ENCODE measurements around the gene HIVEP3. TPM values are rescaled to one million over a fixed set of nuclear protein-coding genes. Genes with fewer than 3 reads are reported as not detected.

The HIVEP3 gene
- total RNA-seq, 1 donor from 2014 or later: 1.8 TPM

DNA sequence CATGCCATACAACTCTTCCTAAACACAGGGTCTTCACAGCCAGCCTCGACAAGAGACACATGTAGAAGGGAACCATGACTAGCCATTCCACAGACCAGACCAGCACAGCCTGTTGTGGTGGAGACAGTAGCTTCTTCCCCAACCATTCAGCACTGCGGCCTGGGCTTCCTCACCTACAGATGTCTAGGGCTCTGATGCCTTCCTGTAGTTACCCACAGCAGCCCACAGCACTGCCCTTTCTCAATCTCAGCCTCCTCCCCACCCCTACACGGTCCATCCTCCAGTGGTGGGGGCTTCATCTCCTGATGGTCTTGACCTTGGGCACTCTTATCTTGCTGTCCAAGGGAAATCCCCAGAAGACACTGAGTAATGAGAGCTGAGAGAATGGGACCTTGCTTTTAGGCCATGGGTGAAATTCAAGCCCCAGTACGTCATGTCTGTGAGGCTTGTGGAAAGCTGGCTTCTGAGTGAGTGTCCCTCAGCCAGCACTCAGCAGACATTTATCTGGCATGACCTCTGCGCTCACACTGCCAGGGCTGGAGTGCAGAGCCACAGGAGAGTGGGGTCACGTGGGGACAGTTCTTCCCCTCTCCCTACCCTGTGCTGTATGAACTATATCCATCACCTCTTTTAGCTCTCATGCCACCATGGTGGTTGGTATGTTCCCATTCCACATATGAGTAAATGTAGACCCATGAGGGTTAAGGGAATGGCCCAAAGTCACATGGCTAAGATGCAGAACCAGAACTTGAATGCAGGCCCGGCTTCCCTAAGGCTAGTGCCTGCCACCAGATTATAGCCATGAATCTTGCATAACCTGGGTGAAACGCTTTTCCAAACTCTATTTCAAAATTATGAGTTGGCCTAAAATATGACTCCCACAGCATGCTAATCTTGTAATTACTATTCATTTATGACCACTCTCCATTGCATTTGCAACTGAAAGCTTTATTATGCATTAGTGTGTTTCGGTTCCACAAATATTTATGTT, 104.7 kb downstream of the HIVEP3 start:
- DNase-seq (ENCODE audit: low read depth in 2 of 2): no peak

DNA sequence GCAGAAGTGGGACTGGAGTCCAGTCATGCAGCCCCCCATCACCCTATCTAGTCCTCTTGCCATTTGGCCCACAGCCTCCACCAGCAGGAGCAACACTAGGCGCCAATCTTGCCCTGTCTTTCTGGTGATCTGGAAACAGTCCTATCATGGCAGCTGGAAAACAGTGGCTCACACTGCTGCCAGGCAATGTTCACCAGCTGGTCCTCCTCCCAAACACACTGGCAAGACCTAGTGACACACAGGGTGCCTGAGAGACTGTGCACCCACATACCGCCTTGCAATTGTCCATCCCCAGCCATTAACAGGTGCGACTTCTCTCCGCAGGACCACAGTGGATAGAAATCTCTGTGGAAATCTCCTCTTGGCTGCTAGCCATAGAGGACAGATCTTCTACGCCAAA, 105.5 kb downstream of the HIVEP3 start:
- no peak for DNase-seq (ENCODE audit: low read depth in 2 of 2)

DNA sequence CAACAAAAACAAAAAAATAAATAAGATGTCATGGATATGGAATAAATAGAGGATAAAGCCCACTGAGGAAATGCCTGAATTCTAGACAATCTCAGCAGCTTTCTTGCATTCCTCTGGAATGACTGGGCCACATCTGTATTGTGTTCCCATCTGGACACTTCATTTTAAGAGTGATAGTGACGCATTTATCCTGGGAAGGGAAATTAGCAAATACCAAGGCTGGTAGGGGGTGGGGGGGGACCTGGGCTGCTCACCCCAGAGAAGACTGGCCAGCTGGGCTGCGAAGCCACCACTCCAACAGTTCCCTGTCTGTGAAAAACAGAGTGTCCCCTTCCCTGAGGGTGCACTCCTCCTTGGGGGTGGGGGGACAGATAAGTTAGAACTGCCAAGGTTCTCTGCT, 106.3 kb downstream of the HIVEP3 start:
- peak in 1 of 2 donors; percentile 85 for DNase-seq (ENCODE audit: low read depth in 2 of 2)

DNA sequence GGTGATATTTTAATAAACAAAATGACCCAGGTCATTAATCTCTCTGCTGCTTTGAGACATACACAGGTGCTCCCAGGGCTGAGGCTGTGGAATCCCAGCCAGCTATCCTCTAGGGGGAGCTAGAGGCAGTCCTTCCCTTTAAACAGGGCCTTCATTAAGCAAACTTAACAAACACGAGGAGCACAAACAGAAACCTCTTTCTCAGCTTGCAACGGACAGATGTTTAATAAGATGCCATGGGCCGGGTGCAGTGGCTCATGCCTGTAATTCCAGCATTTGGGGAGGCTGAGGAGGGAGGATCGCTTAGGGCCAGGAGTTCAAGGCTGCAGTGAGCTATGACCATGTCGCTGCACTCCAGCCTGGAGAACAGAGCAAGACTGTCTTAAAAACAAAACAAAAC, 106.7 kb downstream of the HIVEP3 start:
- DNase-seq (ENCODE audit: low read depth in 2 of 2): peak; percentile 65 to 78

DNA sequence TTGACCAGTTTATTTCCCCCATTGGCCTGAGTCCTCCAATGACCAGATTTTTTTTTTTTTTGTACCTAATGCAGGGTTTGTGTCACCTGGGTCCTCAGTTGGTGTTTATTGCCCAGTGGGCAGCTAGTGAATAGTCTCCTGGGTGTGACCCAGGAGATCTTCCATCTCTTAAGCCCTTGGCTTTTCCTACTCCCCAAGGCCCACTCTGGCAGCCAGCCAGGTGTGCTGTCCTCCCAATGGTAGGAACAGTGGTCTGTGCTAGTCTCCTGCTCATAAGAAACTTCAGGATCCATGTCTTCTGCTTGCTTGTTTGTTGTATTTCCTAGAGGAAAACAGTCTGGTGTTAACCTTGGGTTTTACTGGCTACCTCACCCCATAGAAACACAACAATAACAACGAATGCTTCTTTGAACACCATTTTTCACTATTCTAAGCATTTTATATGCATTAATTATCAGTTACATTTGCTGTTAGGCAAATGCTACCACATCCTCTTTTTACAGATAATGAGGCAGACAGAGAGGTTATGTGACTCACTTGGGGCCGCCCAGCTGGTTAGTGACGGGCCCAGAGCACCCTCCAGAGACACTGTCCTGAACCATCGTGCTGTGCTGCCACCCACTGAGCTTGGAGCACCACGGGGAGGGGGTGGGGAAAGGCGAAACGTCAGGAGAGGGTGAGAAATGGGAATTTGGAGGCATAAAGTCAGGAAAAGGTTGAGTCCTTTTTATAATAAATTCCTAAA, 107.5 kb downstream of the HIVEP3 start:
- DNase-seq (ENCODE audit: low read depth in 2 of 2): peak in 1 of 2 donors; percentile 31

DNA sequence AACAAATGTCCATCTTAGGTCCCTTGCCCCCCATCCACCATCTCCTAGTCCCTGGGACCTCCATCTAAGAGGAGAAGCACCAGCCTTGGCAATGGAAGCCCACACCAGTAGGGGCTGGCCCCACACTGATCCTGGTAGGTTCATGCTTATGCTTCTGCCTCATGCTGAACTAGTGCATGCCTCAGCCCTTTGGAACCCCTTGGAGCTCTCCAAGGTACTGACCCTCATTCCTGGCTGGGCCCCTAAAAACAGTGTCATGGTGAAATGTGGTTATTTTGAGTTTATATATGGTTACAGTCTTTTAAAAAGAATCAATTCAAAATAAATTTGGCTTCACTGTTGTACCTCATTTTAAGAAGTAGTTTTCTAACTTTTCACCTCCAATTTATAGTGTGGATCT, 108.3 kb downstream of the HIVEP3 start:
- peak; percentile 39 to 60 for DNase-seq (ENCODE audit: low read depth in 2 of 2)

DNA sequence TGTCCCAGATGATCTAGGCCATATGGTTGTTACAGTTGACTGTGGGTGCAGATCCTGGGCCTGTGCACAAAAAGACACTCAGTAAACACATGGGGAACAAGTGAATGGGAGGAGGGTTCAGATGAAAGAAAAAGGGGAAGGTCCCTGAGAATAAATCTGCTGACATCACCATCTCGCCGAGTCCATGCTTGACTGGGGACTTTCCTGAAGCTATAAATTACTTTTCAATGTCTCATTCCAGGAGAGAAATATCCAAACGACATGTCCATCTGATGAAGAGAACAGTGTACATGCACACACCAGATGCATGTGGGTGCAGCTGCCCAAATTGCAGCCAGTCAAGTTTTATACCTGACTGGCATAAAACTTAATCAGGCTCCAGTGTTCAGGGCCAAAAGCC, 109.0 kb downstream of the HIVEP3 start:
- DNase-seq (ENCODE audit: low read depth in 2 of 2): no peak

DNA sequence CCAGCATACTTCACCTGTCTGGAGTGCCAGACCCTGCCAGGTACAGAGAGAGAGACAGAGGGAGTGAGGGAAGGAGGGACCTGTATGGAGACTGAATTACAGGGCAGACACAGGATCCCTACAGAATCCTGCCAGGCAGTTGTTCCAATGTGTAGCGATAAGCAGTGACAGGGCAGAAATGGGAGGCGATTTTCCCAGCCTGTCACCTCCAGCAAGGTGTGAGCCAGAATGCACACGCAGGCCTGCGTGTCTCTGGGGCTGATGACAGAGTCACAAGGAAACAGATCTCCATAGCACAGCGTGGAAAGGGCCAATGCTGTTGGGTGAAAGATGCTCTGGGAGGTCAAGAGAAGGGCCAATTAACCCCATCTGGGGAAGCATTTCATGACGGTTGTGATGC, 111.3 kb downstream of the HIVEP3 start:
- no peak for DNase-seq (ENCODE audit: low read depth in 2 of 2)

DNA sequence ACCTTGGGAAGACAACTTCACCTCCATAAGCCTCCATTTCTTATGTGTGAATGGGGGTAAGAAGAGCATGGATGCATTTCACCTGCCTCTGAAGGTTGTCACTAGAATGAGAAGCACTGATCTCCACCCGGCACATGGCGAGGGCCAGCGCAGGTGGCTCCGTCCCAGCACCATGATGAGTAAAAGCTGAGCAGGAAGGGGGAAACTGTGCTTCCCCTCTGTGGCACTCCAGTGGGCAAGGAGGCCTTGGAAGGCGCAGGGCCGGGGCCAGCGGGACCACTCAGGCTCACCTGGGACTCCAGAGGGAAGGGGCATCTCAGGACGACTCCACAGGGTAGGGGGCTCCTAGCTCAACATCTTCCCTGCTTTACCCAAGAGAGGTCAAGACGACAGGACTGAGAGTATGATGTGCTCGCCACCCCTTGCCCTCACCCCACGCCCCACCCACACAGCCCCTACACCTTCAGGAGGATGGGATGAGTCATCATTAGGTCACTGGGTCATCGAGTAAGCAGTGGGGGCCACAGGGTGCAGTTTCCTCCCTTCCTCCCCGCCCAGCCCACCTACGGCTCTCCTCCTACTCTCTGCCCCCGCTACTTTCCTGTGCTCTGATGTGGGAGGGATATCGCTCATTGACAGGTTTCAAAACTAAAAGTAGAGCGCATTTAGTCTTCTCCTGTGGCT, 112.1 kb downstream of the HIVEP3 start:
- DNase-seq (ENCODE audit: low read depth in 2 of 2): no peak

DNA sequence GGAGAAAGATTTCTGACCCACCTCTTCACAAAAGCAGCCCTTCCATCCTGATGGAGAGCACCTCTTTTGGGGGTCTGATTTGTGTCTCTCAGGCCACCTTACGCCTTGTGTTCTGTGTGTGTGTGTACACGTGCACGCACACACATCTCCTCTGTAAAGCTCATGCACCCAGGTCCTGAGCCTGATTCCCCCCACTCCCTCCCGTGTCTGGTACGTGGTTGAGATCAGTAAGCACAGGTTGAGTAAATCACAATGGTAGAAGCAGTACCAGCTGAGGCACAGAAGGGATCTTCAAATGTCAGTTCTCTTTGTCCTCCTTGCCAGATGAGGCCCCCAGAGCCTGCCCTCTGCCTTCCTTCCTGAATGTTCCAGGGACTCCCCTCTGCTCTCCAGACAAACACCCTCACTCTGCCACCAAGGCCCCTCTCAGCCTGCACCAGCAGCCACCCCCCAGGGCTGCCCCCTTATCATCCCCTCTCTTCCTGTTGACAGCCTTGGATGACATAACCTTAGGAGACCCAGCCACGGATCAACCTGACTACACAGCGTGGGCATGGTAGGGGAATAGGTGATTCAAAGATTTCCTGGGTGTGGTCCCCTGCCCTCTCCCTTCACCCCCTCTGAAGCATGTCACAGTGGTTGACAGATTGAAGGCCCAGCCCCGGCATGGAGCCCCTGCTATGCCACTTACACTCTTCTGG, 112.8 kb downstream of the HIVEP3 start:
- DNase-seq (ENCODE audit: low read depth in 2 of 2): no peak

DNA sequence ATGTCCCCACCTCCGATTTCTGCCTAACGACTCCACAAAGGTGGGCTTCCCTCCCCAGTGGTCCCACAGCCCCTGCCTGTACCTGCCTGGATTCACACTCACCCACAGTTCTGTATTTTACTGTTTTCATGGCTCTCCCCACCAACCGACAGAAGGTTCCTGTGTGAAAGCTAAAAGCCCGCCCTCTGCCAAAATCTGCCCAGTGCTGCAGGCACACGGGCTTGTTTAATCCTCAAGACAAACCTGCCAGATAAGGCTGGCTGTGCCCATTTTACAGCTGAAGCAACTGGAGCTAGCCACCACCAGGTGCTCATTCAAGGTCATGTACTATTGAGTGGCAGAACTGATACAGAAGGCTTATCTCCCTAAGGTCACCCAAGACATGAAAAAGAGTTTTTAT, 114.5 kb downstream of the HIVEP3 start:
- no peak for DNase-seq (ENCODE audit: low read depth in 2 of 2)

DNA sequence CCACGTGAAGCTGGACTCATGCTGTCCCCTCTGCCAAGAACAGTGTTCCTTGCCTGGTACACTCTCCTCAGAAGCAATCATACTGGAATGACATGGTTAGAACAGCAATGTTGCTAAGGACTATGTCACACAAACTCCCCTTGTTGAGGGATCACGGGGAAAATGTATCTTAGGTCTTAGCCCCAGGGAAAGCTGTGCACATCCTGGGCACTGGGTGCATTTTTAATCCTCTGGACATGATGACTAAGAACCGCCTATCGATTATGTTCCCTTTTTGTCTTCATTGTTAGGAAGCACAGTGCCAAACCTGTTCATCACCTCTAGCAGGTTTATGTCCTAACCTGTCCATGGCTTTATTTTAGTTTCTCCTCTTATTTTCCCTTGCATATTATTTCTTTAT, 115.1 kb downstream of the HIVEP3 start:
- no peak for DNase-seq (ENCODE audit: low read depth in 2 of 2)

DNA sequence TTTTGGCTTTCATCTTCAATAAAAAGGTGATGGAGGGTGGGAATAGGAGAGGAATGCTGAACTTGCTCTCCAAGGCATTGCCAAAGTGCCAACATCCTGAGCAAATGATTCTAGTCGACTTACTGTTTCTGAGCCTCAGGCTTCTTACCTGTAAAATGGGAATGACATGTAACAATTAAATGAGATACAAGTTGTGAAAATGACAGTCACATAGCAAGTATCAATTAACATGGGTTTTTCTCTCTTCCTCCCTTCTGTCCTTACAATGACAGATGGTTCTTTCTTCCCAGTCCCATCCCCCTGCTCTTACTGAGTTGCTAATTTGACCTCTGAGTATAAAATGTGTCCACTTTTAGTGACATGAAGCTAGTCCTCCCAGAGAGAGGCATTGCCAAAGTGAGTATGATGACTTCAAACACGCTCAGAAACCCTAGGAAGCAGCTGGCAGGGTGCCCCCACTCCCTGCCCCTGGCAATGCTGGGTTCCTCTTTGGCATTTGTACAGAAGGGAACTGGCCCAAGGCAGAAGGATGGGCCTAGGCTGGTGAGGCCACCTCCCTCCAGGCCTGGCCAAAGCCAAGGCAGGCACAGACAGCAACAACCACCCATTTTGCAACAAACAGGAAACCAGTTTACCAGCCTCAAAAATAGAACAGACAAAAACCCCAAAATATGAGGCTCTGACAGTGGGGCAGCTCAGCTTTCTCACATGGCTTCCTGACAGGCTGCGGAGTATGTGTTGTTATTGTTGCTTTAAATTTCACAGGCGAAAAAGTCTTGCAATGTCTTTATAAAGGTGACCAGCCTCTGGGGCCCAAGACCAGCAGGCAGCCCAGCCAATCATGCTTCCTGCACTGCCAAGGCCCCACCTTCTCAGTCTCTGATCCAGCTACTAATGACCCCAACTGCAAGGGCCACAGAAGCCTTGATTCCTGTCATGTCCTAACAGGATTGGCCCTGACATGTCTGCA, 115.9 kb downstream of the HIVEP3 start:
- no peak for DNase-seq (ENCODE audit: low read depth in 2 of 2)

DNA sequence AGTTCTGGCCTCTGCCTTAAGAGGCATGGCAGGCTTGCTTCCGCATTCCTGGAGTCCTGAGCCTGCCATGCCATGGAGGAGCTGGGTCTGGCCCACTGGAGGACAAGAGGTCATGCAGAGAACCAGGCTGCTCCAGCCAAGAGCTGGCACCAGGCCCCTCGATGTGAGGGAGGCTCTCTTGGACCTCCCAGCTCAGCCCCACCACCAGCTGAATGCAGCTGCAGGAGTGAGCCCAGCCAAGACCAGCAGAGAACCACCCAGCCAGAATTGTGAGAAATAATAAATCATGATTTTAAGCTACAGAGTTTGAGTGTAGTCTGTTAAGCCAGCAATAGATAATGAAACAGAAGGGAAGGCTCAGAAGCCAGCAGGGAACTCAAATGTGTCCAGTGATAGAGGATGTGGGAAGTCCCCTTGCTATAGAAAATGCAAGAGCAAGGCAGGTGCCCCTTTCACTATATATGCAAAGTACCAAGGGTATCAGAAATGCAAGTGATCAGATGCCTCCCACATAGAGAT, 118.4 kb downstream of the HIVEP3 start:
- DNase-seq (ENCODE audit: low read depth in 2 of 2): no peak

DNA sequence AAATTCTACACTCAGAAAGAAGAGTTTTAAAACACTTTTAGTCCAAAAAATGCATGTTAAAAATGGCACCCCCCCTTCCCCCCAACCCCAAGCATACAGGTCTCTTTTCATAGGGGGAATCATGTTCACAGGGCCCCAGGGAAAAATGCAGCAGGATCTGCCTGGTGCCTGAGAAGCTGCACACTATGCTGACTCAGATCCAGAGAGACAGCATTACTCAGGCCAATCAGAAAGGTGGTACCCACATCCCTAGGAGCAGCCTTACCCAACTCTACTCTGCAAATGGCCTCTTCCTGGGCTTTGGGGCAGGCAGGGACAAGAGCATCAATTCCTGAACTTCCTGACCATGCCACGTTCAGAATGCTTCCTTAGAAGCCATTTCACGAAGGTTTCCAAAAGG, 119.0 kb downstream of the HIVEP3 start:
- DNase-seq (ENCODE audit: low read depth in 2 of 2): no peak

DNA sequence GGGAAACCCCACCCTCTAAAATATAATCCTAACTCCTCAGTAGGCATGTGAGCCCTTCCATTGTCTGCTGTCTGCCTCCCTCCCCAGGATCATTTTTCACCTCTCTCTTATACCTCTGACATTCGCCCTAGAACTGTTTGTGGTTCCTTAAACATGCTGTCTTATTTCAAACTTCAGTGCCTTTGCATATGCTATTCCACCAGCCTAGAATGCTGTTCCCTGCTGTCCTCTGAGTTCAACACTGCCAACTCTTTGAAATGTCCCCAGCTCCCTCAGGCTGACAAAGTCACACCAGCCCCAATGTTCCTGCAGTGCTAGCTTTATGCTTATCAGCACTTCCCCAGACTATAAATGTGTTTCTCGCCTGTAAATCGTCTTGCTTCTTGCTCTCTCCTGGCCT, 119.5 kb downstream of the HIVEP3 start:
- no peak for DNase-seq (ENCODE audit: low read depth in 2 of 2)

DNA sequence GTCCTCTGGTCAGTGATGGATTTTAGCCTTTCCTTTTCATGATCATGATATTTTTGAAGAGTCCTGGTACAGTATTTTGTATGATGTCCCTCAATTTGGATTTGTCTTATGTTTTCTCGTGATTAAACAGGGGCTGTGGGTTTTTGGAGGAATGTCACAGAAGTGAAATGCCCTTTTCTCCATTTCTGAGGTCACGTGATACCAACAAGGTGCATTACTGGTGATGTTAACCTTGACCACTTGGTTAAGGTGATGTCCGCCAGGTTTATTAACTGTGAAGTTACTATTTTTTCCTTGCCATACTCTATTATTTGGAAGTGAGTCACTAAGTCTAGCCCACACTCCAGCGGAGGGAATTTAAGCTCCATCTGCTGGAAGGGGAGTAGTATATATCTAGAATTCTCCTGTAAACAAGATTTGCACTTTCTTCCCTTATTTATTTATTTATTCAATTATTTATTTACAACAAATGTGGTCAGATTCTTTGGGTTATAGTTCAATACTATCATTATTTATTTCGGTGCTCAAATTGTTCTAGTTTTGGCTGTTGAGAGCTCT, 123.4 kb downstream of the HIVEP3 start:
- DNase-seq (ENCODE audit: low read depth in 2 of 2): peak; percentile 65 to 69

DNA sequence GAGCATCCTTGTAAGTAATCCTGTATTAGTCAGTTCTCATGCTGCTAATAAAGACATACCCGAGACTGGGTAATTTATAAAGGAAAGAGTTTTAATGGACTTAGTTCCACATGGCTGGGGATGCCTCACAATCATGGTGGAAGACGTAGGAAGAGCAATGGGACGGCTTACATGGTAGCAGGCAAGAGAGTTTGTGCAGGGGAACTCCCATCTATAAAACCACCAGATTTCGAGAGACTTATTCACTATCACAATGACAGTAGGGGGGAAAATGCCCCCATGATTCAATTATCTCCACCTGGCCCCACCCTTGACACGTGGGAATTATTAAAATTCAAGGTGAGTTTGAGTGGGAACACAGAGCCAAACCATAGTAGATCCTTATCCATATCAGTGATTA, 124.7 kb downstream of the HIVEP3 start:
- DNase-seq (ENCODE audit: low read depth in 2 of 2): no peak

DNA sequence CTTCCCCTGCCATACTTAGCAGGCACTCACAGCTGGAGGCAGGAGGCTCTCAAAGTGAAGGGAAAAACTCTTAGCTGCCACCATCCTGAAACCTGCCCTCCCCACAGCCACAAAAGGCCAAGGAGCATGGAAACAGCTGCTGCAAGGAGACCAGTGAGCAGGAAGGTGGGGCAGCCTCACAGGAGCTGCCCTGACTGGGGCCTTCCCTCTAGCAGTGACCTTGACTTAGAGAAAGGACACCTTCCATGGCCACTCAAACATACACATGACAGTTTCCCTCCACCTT, 126.3 kb downstream of the HIVEP3 start:
- DNase-seq (ENCODE audit: low read depth in 2 of 2): no peak
